SK-N-MC (cell line): Measurements from ENCODE around the gene ZBTB2.

Experiments
- EZH2 ChIP-seq: fragments of 200-600 bp; sonication (generic); IDR thresholded peaks from one replicate; pipeline ENCODE4 v1.6.1; 2017; ENCODE audit warnings: antibody characterized with exemption
- FOXP2 ChIP-seq: optimal IDR thresholded peaks from 2 replicates; pipeline ENCODE3; 2011; ENCODE audit warnings: mild to moderate bottlenecking, moderate library complexity; ENCODE audit not compliant: insufficient read depth; ENCODE audit errors: extremely low read length, control extremely low read depth
- POLR2AphosphoS5 ChIP-seq: IDR thresholded peaks from 2 replicates; pipeline ENCODE4 v1.6.1; 2012; ENCODE audit warnings: mild to moderate bottlenecking, low read depth, low read length, borderline replicate concordance

- no peak for TF ChIP-seq EZH2
- no peak for TF ChIP-seq POLR2AphosphoS5
- TF ChIP-seq FOXP2 = no peak
Observed at GRCh38 chr6:151370509-151371078, 20.8 kb downstream of the ZBTB2 start.
